T-cell (primary cell): Measurements from ENCODE around the gene FBXO41. TPM values are rescaled to one million over a fixed set of nuclear protein-coding genes. Genes with fewer than 3 reads are reported as not detected.

Experiments
- ATAC-seq, 4 experiments: fragments of 200-7000 bp in 3 of 4; fragments of 150-1000 bp in 1 of 4; cut with Tn5 transposase; replicated peaks in 1 of 4; 1 replicate in 3 of 4; 2 replicates in 1 of 4; pipeline ENCODE4 v1.10.0; 2021; ENCODE audit warnings: moderate library complexity in 3 of 4, mild to moderate bottlenecking in 2 of 4, moderate number of reproducible peaks in 1 of 4
- CTCF ChIA-PET, 2 donors: fragments of 300-600 bp; sonication (Branson Sonifier 250); formaldehyde crosslinking; loops; one replicate each; lab custom pipeline; 2022; ENCODE audit warnings: antibody characterized with exemption in 2 of 2; lab: Charles Lee
- POLR2A ChIA-PET, 2 donors: fragments of 300-600 bp; sonication (Branson Sonifier 250); formaldehyde crosslinking; loops; one replicate each; lab custom pipeline; 2022; ENCODE audit warnings: antibody characterized with exemption in 2 of 2; lab: Charles Lee
- DNase-seq, 35 experiments: peaks; one replicate each; pipeline versions ENCODE4 v3.0.0 to v3.0.0-alpha.2; 2013 to 2023
- H3K27ac ChIP-seq: one replicate; pipeline ENCODE4 v1.5.1; 2013; ENCODE audit warnings: low read length
- H3K27me3 ChIP-seq, 2 experiments: replicated peaks in 1 of 2; 1 replicate in 1 of 2; 2 replicates in 1 of 2; pipeline versions ENCODE4 v1.6.1 to v1.7.0; 2013; ENCODE audit warnings: low read length in 1 of 2, mixed read lengths in 1 of 2; ENCODE audit not compliant: control insufficient read depth in 2 of 2, insufficient read depth in 2 of 2; ENCODE audit errors: extremely low read depth in 1 of 2
- H3K36me3 ChIP-seq, 2 donors: 1 replicate in 1 of 2; 2 replicates in 1 of 2; pipeline versions ENCODE4 v1.6.1 to v1.7.0; 2013; ENCODE audit warnings: low read length in 1 of 2; ENCODE audit not compliant: control insufficient read depth in 2 of 2, insufficient read depth in 1 of 2; ENCODE audit errors: extremely low read depth in 1 of 2
- H3K4me1 ChIP-seq, 2 experiments: 1 replicate in 1 of 2; 2 replicates in 1 of 2; pipeline versions ENCODE4 v1.6.1 to v1.7.0; 2013; ENCODE audit warnings: low read length in 2 of 2, mixed read lengths in 1 of 2; ENCODE audit not compliant: insufficient read depth in 2 of 2, control insufficient read depth in 1 of 2; ENCODE audit errors: extremely low read depth in 1 of 2
- H3K4me3 ChIP-seq, 2 donors: 1 replicate in 1 of 2; 2 replicates in 1 of 2; pipeline versions ENCODE4 v1.5.1 to v1.7.0; 2013; ENCODE audit warnings: mild to moderate bottlenecking in 2 of 2, low read length in 1 of 2, moderate library complexity in 1 of 2; ENCODE audit not compliant: control insufficient read depth in 1 of 2; ENCODE audit errors: extremely low read depth in 1 of 2
- H3K9me3 ChIP-seq: 2 replicates; pipeline ENCODE4 v1.7.0; 2013
- H3K27ac Mint-ChIP-seq, 2 donors: one replicate each; pipeline ENCODE4 v1.8.0; 2020 to 2021; ENCODE audit warnings: mild to moderate bottlenecking in 2 of 2, mixed read lengths in 2 of 2
- H3K27me3 Mint-ChIP-seq, 2 donors: one replicate each; pipeline ENCODE4 v1.8.0; 2021 to 2022; ENCODE audit warnings: mixed read lengths in 2 of 2
- H3K36me3 Mint-ChIP-seq: one replicate; pipeline ENCODE4 v1.8.0; 2021; ENCODE audit warnings: mixed read lengths
- H3K4me1 Mint-ChIP-seq, 3 donors: one replicate each; pipeline ENCODE4 v1.8.0; 2020 to 2022; ENCODE audit warnings: mixed read lengths in 3 of 3, mild to moderate bottlenecking in 1 of 3
- H3K4me3 Mint-ChIP-seq, 3 donors: one replicate each; pipeline ENCODE4 v1.8.0; 2020 to 2022; ENCODE audit warnings: mild to moderate bottlenecking in 3 of 3, mixed read lengths in 3 of 3, moderate library complexity in 3 of 3
- H3K9me3 Mint-ChIP-seq, 3 donors: one replicate each; pipeline ENCODE4 v1.8.0; 2020 to 2022; ENCODE audit warnings: mixed read lengths in 3 of 3
- WGBS: methylation state at CpG from one replicate; pipeline ENCODE4 v1.1.5; 2013; ENCODE audit warnings: missing lambda C conversion rate; ENCODE audit not compliant: insufficient coverage; 5-methylcytosine and 5-hydroxymethylcytosine counted together
- total RNA-seq, 35 experiments: library from RNA in 6 of 35; stranded (reverse) in 6 of 35; fragments of 120-200 nt in 1 of 35; gene quantifications; one replicate each; pipeline versions ENCODE4 v1.2.1 to v1.2.4 and lab custom pipeline; 2013 to 2026

The FBXO41 gene
- total RNA-seq, 5 donors from 2014 or later (not counting 1 experiment from before 2014, with no cell fraction given), result 17.6 to 23.7 (median 19.6) TPM

- no peak for DNase-seq
- H3K36me3 ChIP-seq, result peaks cover 18 to 23% of the 10 kb centered on the region in 2 donors
- H3K4me1 ChIP-seq, result peaks cover 0 to 9% of the 10 kb centered on the region in 2 experiments
- Mint-ChIP-seq H3K36me3 (peaks cover 12% of the 10 kb centered on the region), H3K27ac (peak overlapping the region in 1 of 2 donors; percentile 52), H3K27me3 (no peaks in the 10 kb centered on the region), H3K4me3 (no peak overlapping the region), H3K4me1 (peaks cover 6 to 14% (median 12%) of the 10 kb centered on the region in 3 donors), H3K9me3 (no peaks in the 10 kb centered on the region)
- no peaks in the 10 kb centered on the region for H3K27me3 ChIP-seq
- ChIA-PET POLR2A (no interaction called here), CTCF (no interaction called here)
- no peak overlapping the region for H3K27ac ChIP-seq
- no peak overlapping the region for H3K4me3 ChIP-seq
- no peaks in the 10 kb centered on the region for H3K9me3 ChIP-seq
- WGBS, result 87% methylated on average over 4 of the region's 4 CpGs
- ATAC-seq, result no peak
Measured at GRCh38 chr2:73259704-73260337, 24.5 kb downstream of the FBXO41 start.

- no peaks in the 10 kb centered on the region for H3K9me3 Mint-ChIP-seq
- H3K36me3 ChIP-seq, result peaks cover 18 to 24% of the 10 kb centered on the region in 2 donors
- no peak overlapping the region for H3K27ac Mint-ChIP-seq
- POLR2A ChIA-PET, result no interaction called here
- no peaks in the 10 kb centered on the region for H3K9me3 ChIP-seq
- no peak overlapping the region for H3K27ac ChIP-seq
- DNase-seq (no peak), ATAC-seq (no peak)
- 92% methylated on average over 4 of the region's 8 CpGs for WGBS
- H3K4me3 Mint-ChIP-seq, result no peak overlapping the region
- peaks cover 6 to 14% (median 12%) of the 10 kb centered on the region in 3 donors for H3K4me1 Mint-ChIP-seq
- peaks cover 0 to 9% of the 10 kb centered on the region in 2 experiments for H3K4me1 ChIP-seq
- H3K36me3 Mint-ChIP-seq, result peaks cover 10% of the 10 kb centered on the region
- H3K27me3 ChIP-seq, result no peaks in the 10 kb centered on the region
- no peaks in the 10 kb centered on the region for H3K27me3 Mint-ChIP-seq
- CTCF ChIA-PET, result no interaction called here
- H3K4me3 ChIP-seq, result no peak overlapping the region
Measured at GRCh38 chr2:73259276-73259675, 25.0 kb downstream of the FBXO41 start.

GRCh38 chr2:73258913-73259215, 25.4 kb downstream of the FBXO41 start:
- no peak overlapping the region for H3K4me3 Mint-ChIP-seq
- 98% methylated on average over 6 of the region's 9 CpGs for WGBS
- CTCF ChIA-PET, result no interaction called here

GRCh38 chr2:73258186-73258912, 25.9 kb downstream of the FBXO41 start:
- Mint-ChIP-seq H3K27me3 (no peaks in the 10 kb centered on the region), H3K4me1 (peaks cover 6 to 14% (median 12%) of the 10 kb centered on the region in 3 donors), H3K36me3 (peaks cover 7% of the 10 kb centered on the region), H3K27ac (no peak overlapping the region), H3K9me3 (no peaks in the 10 kb centered on the region), H3K4me3 (no peak overlapping the region)
- Histone ChIP-seq H3K4me1 (peaks cover 0 to 9% of the 10 kb centered on the region in 2 experiments), H3K27ac (no peak overlapping the region), H3K9me3 (no peaks in the 10 kb centered on the region), H3K36me3 (peaks cover 11 to 31% of the 10 kb centered on the region in 2 donors), H3K4me3 (no peak overlapping the region), H3K27me3 (no peaks in the 10 kb centered on the region)
- WGBS, result 91% methylated on average over 5 of the region's 8 CpGs
- ATAC-seq, result no peak
- CTCF ChIA-PET, result interaction anchor here in 1 of 2 donors (0.7 kb wide), 1 partner anchor 32 kb away, joined by 4 read pairs; no protein-coding TSS in a partner anchor
- DNase-seq, result no peak
- POLR2A ChIA-PET, result no interaction called here

More at GRCh38 chr2:73258913-73259215, 25.4 kb downstream of the FBXO41 start:
- no peaks in the 10 kb centered on the region for H3K27me3 Mint-ChIP-seq
- H3K27ac Mint-ChIP-seq, result no peak overlapping the region
- H3K27me3 ChIP-seq, result no peaks in the 10 kb centered on the region
- H3K4me3 ChIP-seq, result no peak overlapping the region
- H3K9me3 Mint-ChIP-seq, result no peaks in the 10 kb centered on the region
- H3K36me3 ChIP-seq, result peaks cover 16 to 29% of the 10 kb centered on the region in 2 donors
- peaks cover 5% of the 10 kb centered on the region for H3K36me3 Mint-ChIP-seq
- H3K27ac ChIP-seq, result no peak overlapping the region
- H3K4me1 ChIP-seq, result peaks cover 0 to 9% of the 10 kb centered on the region in 2 experiments
- no peaks in the 10 kb centered on the region for H3K9me3 ChIP-seq
- H3K4me1 Mint-ChIP-seq, result peaks cover 6 to 14% (median 12%) of the 10 kb centered on the region in 3 donors
- no peak for ATAC-seq
- no peak for DNase-seq
- POLR2A ChIA-PET, result no interaction called here

- peaks cover 0 to 9% of the 10 kb centered on the region in 2 experiments for H3K4me1 ChIP-seq
- no peak overlapping the region for H3K4me3 ChIP-seq
- H3K27ac ChIP-seq, result no peak overlapping the region
- Mint-ChIP-seq H3K27me3 (no peaks in the 10 kb centered on the region), H3K4me3 (no peak overlapping the region), H3K4me1 (peaks cover 6 to 14% (median 12%) of the 10 kb centered on the region in 3 donors), H3K36me3 (peaks cover 15% of the 10 kb centered on the region), H3K27ac (peak overlapping the region in 1 of 2 donors; percentile 82), H3K9me3 (no peaks in the 10 kb centered on the region)
- H3K36me3 ChIP-seq, result peaks cover 19 to 34% of the 10 kb centered on the region in 2 donors
- H3K9me3 ChIP-seq, result no peaks in the 10 kb centered on the region
- WGBS, result 77% methylated on average over 7 of the region's 10 CpGs
- ATAC-seq, result peak in 3 of 4 experiments; percentile 17 to 36 (median 20)
- ChIA-PET POLR2A (no interaction called here), CTCF (interaction anchor here in 1 of 2 donors (0.7 kb wide), 1 partner anchor 33 kb away, joined by 4 read pairs; no protein-coding TSS in a partner anchor)
- DNase-seq, result peak in 12 of 35 experiments; percentile 7 to 49 (median 20)
- H3K27me3 ChIP-seq, result no peaks in the 10 kb centered on the region
Measured at GRCh38 chr2:73257425-73258125, 26.7 kb downstream of the FBXO41 start.

- 100% methylated on average over 2 of the region's 2 CpGs for WGBS
Measured at GRCh38 chr2:73257021-73257420, 27.3 kb downstream of the FBXO41 start.

More at GRCh38 chr2:73257021-73257420, 27.3 kb downstream of the FBXO41 start:
- H3K9me3 Mint-ChIP-seq, result no peaks in the 10 kb centered on the region
- H3K27me3 Mint-ChIP-seq, result no peaks in the 10 kb centered on the region
- H3K4me3 Mint-ChIP-seq, result no peak overlapping the region
- ATAC-seq, result no peak
- Histone ChIP-seq H3K27me3 (no peaks in the 10 kb centered on the region), H3K27ac (no peak overlapping the region), H3K4me3 (no peak overlapping the region), H3K36me3 (peaks cover 22 to 40% of the 10 kb centered on the region in 2 donors), H3K9me3 (no peaks in the 10 kb centered on the region), H3K4me1 (peaks cover 0 to 9% of the 10 kb centered on the region in 2 experiments)
- no peak for DNase-seq
- peak overlapping the region; percentile 45 to 82 for H3K27ac Mint-ChIP-seq
- CTCF ChIA-PET, result no interaction called here
- H3K36me3 Mint-ChIP-seq, result peaks cover 18% of the 10 kb centered on the region
- H3K4me1 Mint-ChIP-seq, result peaks cover 6 to 14% (median 12%) of the 10 kb centered on the region in 3 donors
- POLR2A ChIA-PET, result no interaction called here
